GM21515 (cell line): ENCODE data around the gene HIBADH.
"Not testable (repeated sequence)": the region's sequence is repeated elsewhere in the genome, so short reads cannot be mapped to it uniquely, and the experiment has no call there.

Experiments
- ATAC-seq: cut with Tn5 transposase; IDR thresholded peaks from one replicate; pipeline ENCODE4 v1.9.1; 2021; ENCODE audit not compliant: unreplicated experiment

HIBADH gene

GRCh38 chr7:27680610-27681009, 17.9 kb upstream of the HIBADH start:
- ATAC-seq = no peak

GRCh38 chr7:27678617-27679260, 16.1 kb upstream of the HIBADH start:
- ATAC-seq = no peak

GRCh38 chr7:27677912-27678612, 15.4 kb upstream of the HIBADH start:
- no peak for ATAC-seq

GRCh38 chr7:27674126-27674525, 11.4 kb upstream of the HIBADH start:
- ATAC-seq = not testable (repeated sequence)

- ATAC-seq = no peak
These were observed 9.0 kb upstream of the HIBADH start for GRCh38 chr7:27671675-27672074.

- ATAC-seq = no peak
These were observed 8.0 kb upstream of the HIBADH start for GRCh38 chr7:27670676-27671075.

- no peak for ATAC-seq
These were observed 7.5 kb upstream of the HIBADH start for GRCh38 chr7:27670177-27670576.

- ATAC-seq = no peak
These were observed 2.8 kb upstream of the HIBADH start for GRCh38 chr7:27665531-27665930.

GRCh38 chr7:27663989-27664331, 1.3 kb upstream of the HIBADH start:
- ATAC-seq = no peak

GRCh38 chr7:27661811-27662489, 733 bp downstream of the HIBADH start:
- peak; percentile 4 for ATAC-seq

GRCh38 chr7:27656724-27657123, 6.0 kb downstream of the HIBADH start:
- no peak for ATAC-seq

- ATAC-seq = no peak
These were observed 7.5 kb downstream of the HIBADH start for GRCh38 chr7:27655184-27655583.

GRCh38 chr7:27652518-27652917, 10.2 kb downstream of the HIBADH start:
- no peak for ATAC-seq

GRCh38 chr7:27651702-27652101, 11.0 kb downstream of the HIBADH start:
- no peak for ATAC-seq

- no peak for ATAC-seq
These were observed 12.4 kb downstream of the HIBADH start for GRCh38 chr7:27650283-27650682.

GRCh38 chr7:27647489-27647888, 15.2 kb downstream of the HIBADH start:
- ATAC-seq = no peak

- ATAC-seq = no peak
These were observed 15.6 kb downstream of the HIBADH start for GRCh38 chr7:27647046-27647445.

- ATAC-seq = no peak
These were observed 20.4 kb downstream of the HIBADH start for GRCh38 chr7:27642271-27642670.

- no peak for ATAC-seq
These were observed 21.0 kb downstream of the HIBADH start for GRCh38 chr7:27641581-27642230.

GRCh38 chr7:27640884-27641574, 21.7 kb downstream of the HIBADH start:
- no peak for ATAC-seq

- ATAC-seq = no peak
These were observed 22.8 kb downstream of the HIBADH start for GRCh38 chr7:27639851-27640250.
